ENCODE results near the gene CHD5.

Gene CHD5

GRCh38 chr1:6062670-6063069 lies 117.5 kb downstream of the CHD5 start:
- Histone ChIP-seq H3K27ac (ENCODE audit: low read length) (no peak overlapping the region), H3K9me2 (replicated peaks; ENCODE audit: insufficient read depth, low read length) (no peaks in the 10 kb centered on the region), H3K4me3 (ENCODE audit: low read length) (no peak overlapping the region), H3K79me2 (ENCODE audit: low read length) (no peaks in the 10 kb centered on the region), H3K36me3 (replicated peaks; ENCODE audit: insufficient read depth, low read length) (no peaks in the 10 kb centered on the region), H4K20me1 (ENCODE audit: insufficient read depth, low read length) (no peaks in the 10 kb centered on the region), H3K4me1 (ENCODE audit: low read length) (no peaks in the 10 kb centered on the region), H3K9me3 (replicated peaks; ENCODE audit: insufficient read depth, low read length) (no peaks in the 10 kb centered on the region), H3K27me3 (replicated peaks; ENCODE audit: insufficient read depth, low read length) (no peaks in the 10 kb centered on the region), H2AFZ (ENCODE audit: low read length) (no peak overlapping the region), H3K9ac (ENCODE audit: low read length) (no peak overlapping the region), H3K4me2 (ENCODE audit: low read depth, low read length) (no peak overlapping the region), H3F3A (ENCODE audit: insufficient read depth, low read length) (no peaks in the 10 kb centered on the region)
- TF ChIP-seq EZH2phosphoT487 (IDR thresholded peaks at IDR 0.05; ENCODE audit: low read length) (no peak), EZH2 (optimal IDR thresholded peaks at IDR 0.05; ENCODE audit: low read depth, low read length) (no peak), CTCF (IDR thresholded peaks at IDR 0.05; ENCODE audit: low read length) (no peak)
- no peak for DNase-seq

DNA sequence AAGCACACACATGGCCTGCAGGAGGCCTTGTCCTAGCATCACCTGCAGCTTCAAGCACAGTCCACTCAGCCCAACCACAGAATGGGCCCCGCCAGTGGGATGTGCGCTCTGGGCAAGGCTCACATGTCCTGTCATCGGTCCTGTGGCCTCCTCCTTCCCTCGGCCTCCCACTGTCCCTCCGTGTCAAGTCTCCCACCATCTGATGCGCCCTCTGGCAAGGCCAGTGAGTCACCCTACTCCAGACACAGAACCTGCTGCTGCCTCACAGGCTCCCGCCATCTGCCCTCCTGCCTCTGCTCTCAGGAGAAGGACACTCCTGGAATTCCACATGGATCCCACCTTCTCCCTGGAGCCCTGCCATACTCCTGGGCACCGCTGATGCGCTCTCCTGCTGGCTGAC lies 120.3 kb downstream of the CHD5 start:
- H3K9me2 ChIP-seq (replicated peaks; ENCODE audit: insufficient read depth, low read length): no peaks in the 10 kb centered on the region
- H3K36me3 ChIP-seq (replicated peaks; ENCODE audit: insufficient read depth, low read length): no peaks in the 10 kb centered on the region
- H3K4me1 ChIP-seq (ENCODE audit: low read length): no peaks in the 10 kb centered on the region
- H4K20me1 ChIP-seq (ENCODE audit: insufficient read depth, low read length): no peaks in the 10 kb centered on the region
- H3K79me2 ChIP-seq (ENCODE audit: low read length): no peaks in the 10 kb centered on the region
- TF ChIP-seq EZH2 (optimal IDR thresholded peaks at IDR 0.05; ENCODE audit: low read depth, low read length): no peak
- no peak for TF ChIP-seq EZH2phosphoT487 (IDR thresholded peaks at IDR 0.05; ENCODE audit: low read length)
- TF ChIP-seq CTCF (IDR thresholded peaks at IDR 0.05; ENCODE audit: low read length): no peak
- H3K9ac ChIP-seq (ENCODE audit: low read length): no peak overlapping the region
- H2AFZ ChIP-seq (ENCODE audit: low read length): no peak overlapping the region
- H3K4me2 ChIP-seq (ENCODE audit: low read depth, low read length): no peak overlapping the region
- H3K27ac ChIP-seq (ENCODE audit: low read length): no peak overlapping the region
- no peak for DNase-seq
- H3K4me3 ChIP-seq (ENCODE audit: low read length): no peak overlapping the region
- H3K27me3 ChIP-seq (replicated peaks; ENCODE audit: insufficient read depth, low read length): no peaks in the 10 kb centered on the region
- H3K9me3 ChIP-seq (replicated peaks; ENCODE audit: insufficient read depth, low read length): no peaks in the 10 kb centered on the region
- no peaks in the 10 kb centered on the region for H3F3A ChIP-seq (ENCODE audit: insufficient read depth, low read length)

- H3K4me1 ChIP-seq (ENCODE audit: low read length): no peaks in the 10 kb centered on the region
Observed at GRCh38 chr1:6057170-6057845, 122.8 kb downstream of the CHD5 start.

More at GRCh38 chr1:6057170-6057845, 122.8 kb downstream of the CHD5 start:
- H3K27ac ChIP-seq (ENCODE audit: low read length): no peak overlapping the region
- H3K27me3 ChIP-seq (replicated peaks; ENCODE audit: insufficient read depth, low read length): no peaks in the 10 kb centered on the region
- no peak for DNase-seq
- H3K9me3 ChIP-seq (replicated peaks; ENCODE audit: insufficient read depth, low read length): no peaks in the 10 kb centered on the region
- H3F3A ChIP-seq (ENCODE audit: insufficient read depth, low read length): no peaks in the 10 kb centered on the region
- no peak overlapping the region for H2AFZ ChIP-seq (ENCODE audit: low read length)
- no peaks in the 10 kb centered on the region for H3K79me2 ChIP-seq (ENCODE audit: low read length)
- TF ChIP-seq EZH2 (optimal IDR thresholded peaks at IDR 0.05; ENCODE audit: low read depth, low read length): no peak
- no peak for TF ChIP-seq EZH2phosphoT487 (IDR thresholded peaks at IDR 0.05; ENCODE audit: low read length)
- TF ChIP-seq CTCF (IDR thresholded peaks at IDR 0.05; ENCODE audit: low read length): no peak
- no peaks in the 10 kb centered on the region for H3K36me3 ChIP-seq (replicated peaks; ENCODE audit: insufficient read depth, low read length)
- peaks cover 7% of the 10 kb centered on the region; the same call in 1 of the 2 replicates for H4K20me1 ChIP-seq (ENCODE audit: insufficient read depth, low read length)
- H3K4me2 ChIP-seq (ENCODE audit: low read depth, low read length): no peak overlapping the region
- H3K4me3 ChIP-seq (ENCODE audit: low read length): no peak overlapping the region
- no peak overlapping the region for H3K9ac ChIP-seq (ENCODE audit: low read length)
- H3K9me2 ChIP-seq (replicated peaks; ENCODE audit: insufficient read depth, low read length): no peaks in the 10 kb centered on the region

All from MM.1S (cell line).